ENCODE data around the gene OCA2. TPM values are rescaled to one million over a fixed set of nuclear protein-coding genes. Genes with fewer than 3 reads are reported as not detected.

OCA2 gene
- total and polyA plus RNA-seq, 2 of the 8 experiments (the other 6 are each of a cell fraction or from before 2014, with no cell fraction given) = 0.20 TPM

- Histone ChIP-seq H3K79me1 (ENCODE audit: low read depth, low read length) (no peaks in the 10 kb centered on the region), H3K27me3 (replicated peaks in 1 of 4; ENCODE audit: control insufficient read depth in 3 of 4, extremely low read depth in 1 of 4, insufficient read depth in 3 of 4, low read length in 3 of 4) (no peaks in the 10 kb centered on the region), H3K4me1 (replicated peaks in 1 of 4; ENCODE audit: control insufficient read depth in 3 of 4, insufficient read depth in 4 of 4, low read length in 3 of 4) (no peaks in the 10 kb centered on the region; a peak in 1 of 7 replicates), H3K14ac (ENCODE audit: insufficient read length) (no peak overlapping the region), H3K36me3 (ENCODE audit: control insufficient read depth in 2 of 4, insufficient read depth in 4 of 4, low read length in 3 of 4) (no peaks in the 10 kb centered on the region), H3K9me3 (ENCODE audit: insufficient read depth in 2 of 2, low read depth in 1 of 2, low read length in 1 of 2) (no peaks in the 10 kb centered on the region), H2BK15ac (ENCODE audit: low read length) (no peak overlapping the region), H2BK12ac (ENCODE audit: low read depth, low read length) (no peak overlapping the region), H4K8ac (ENCODE audit: extremely low read depth, insufficient read depth, low read length) (no peak overlapping the region), H2AK5ac (ENCODE audit: low read depth, low read length) (no peak overlapping the region), H3K23ac (ENCODE audit: insufficient read length) (no peak overlapping the region), H2BK5ac (ENCODE audit: low read depth, low read length) (no peak overlapping the region), H2BK20ac (ENCODE audit: low read length) (no peak overlapping the region), H3K4ac (replicated peaks; ENCODE audit: insufficient read length, low read depth, low read length) (no peak overlapping the region), H3K79me2 (ENCODE audit: control insufficient read depth in 1 of 2, insufficient read depth in 2 of 2, low read length in 2 of 2) (no peaks in the 10 kb centered on the region), H2BK120ac (replicated peaks; ENCODE audit: low read depth, low read length) (no peak overlapping the region), H4K91ac (replicated peaks; ENCODE audit: insufficient read length, low read length) (no peak overlapping the region), H4K20me1 (replicated peaks in 1 of 2; ENCODE audit: control insufficient read depth in 1 of 2, insufficient read depth in 2 of 2, low read length in 2 of 2) (no peaks in the 10 kb centered on the region), H3K4me2 (ENCODE audit: insufficient read depth in 1 of 2, low read depth in 2 of 2, low read length in 2 of 2) (no peak overlapping the region), H3K27ac (ENCODE audit: low read depth, low read length) (no peak overlapping the region), H3K18ac (ENCODE audit: extremely low read depth, low read length) (no peak overlapping the region), H2AFZ (ENCODE audit: low read length) (no peak overlapping the region), H3K9ac (replicated peaks in 1 of 4; ENCODE audit: extremely low read depth in 1 of 4, low read depth in 3 of 4, low read length in 3 of 4) (no peak overlapping the region), H4K5ac (ENCODE audit: insufficient read length, low read depth, low read length) (no peak overlapping the region), H3K4me3 (ENCODE audit: extremely low read depth in 1 of 4, insufficient read depth in 2 of 4, low read depth in 3 of 4, low read length in 4 of 4) (no peak overlapping the region), H3K23me2 (ENCODE audit: low read depth, low read length) (no peaks in the 10 kb centered on the region; the same call in 1 of the 2 replicates), H3K56ac (replicated peaks; ENCODE audit: insufficient read length, low read depth, low read length) (no peak overlapping the region)
- POLR2A ChIA-PET (ENCODE audit: partially characterized antibody) = no interaction called here
- CTCF ChIA-PET (ENCODE audit: partially characterized antibody) = no interaction called here
- FAIRE-seq (no peak), DNase-seq (ENCODE audit: low read depth in 1 of 2, low spot score in 2 of 2) (no peak)
- no peak for TF ChIP-seq TBP (IDR thresholded peaks at IDR 0.05; ENCODE audit: low read depth, low read length)
- no peak for TF ChIP-seq SIN3A (conservative IDR thresholded peaks at IDR 0.05 in 1 of 2, IDR thresholded peaks at IDR 0.05 in 1 of 2; ENCODE audit: low read depth in 1 of 2, low read length in 2 of 2)
- TF ChIP-seq, protein P1, sequence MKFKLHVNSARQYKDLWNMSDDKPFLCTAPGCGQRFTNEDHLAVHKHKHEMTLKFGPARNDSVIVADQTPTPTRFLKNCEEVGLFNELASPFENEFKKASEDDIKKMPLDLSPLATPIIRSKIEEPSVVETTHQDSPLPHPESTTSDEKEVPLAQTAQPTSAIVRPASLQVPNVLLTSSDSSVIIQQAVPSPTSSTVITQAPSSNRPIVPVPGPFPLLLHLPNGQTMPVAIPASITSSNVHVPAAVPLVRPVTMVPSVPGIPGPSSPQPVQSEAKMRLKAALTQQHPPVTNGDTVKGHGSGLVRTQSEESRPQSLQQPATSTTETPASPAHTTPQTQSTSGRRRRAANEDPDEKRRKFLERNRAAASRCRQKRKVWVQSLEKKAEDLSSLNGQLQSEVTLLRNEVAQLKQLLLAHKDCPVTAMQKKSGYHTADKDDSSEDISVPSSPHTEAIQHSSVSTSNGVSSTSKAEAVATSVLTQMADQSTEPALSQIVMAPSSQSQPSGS (IDR thresholded peaks at IDR 0.05; ENCODE audit: low read length) = no peak
- no peak for TF ChIP-seq GTF2F1 (IDR thresholded peaks at IDR 0.05; ENCODE audit: borderline replicate concordance, low read depth, low read length)
- TF ChIP-seq BCL11A (IDR thresholded peaks at IDR 0.05; ENCODE audit: low read depth in 2 of 2, low read length in 2 of 2) = no peak
- no peak for TF ChIP-seq CTBP2 (IDR thresholded peaks at IDR 0.05; ENCODE audit: borderline replicate concordance, insufficient read depth, insufficient read length, low read length)
- TF ChIP-seq RBBP5 (IDR thresholded peaks at IDR 0.05; ENCODE audit: borderline replicate concordance, low read depth, low read length) = no peak
- no peak for TF ChIP-seq TCF12 (IDR thresholded peaks at IDR 0.05; ENCODE audit: low read depth, low read length)
- TF ChIP-seq SIRT6 (IDR thresholded peaks at IDR 0.05; ENCODE audit: low read length) = no peak
- no peak for TF ChIP-seq EZH2 (IDR thresholded peaks at IDR 0.05; ENCODE audit: low read depth, low read length, severe bottlenecking)
- 83% methylated on average over 1 of the region's 1 CpG; no CpG with 5 or more reads in 1 of the 2 experiments for WGBS, 2 experiments (ENCODE audit: extremely low coverage in 1 of 2, insufficient coverage in 1 of 2, insufficient read length in 1 of 2, insufficient replicate concordance in 2 of 2, low coverage in 1 of 2, low lambda C conversion rate in 2 of 2, missing lambda C conversion rate in 1 of 2)
Observed at GRCh38 chr15:28075573-28075972, 23.5 kb downstream of the OCA2 start.

Data from H1 (cell line).